ENCODE measurements around the gene C14orf93. TPM values are rescaled to one million over a fixed set of nuclear protein-coding genes. Genes with fewer than 3 reads are reported as not detected.
A peak's percentile ranks its signal among the peaks of the same experiment; 100 is the strongest.

C14orf93 gene
- total and polyA plus RNA-seq, 9 of the 15 experiments (the other 6 are each of a cell fraction or from before 2014, with no cell fraction given), result 2.2 to 22.4 (median 16.1) TPM

DNA sequence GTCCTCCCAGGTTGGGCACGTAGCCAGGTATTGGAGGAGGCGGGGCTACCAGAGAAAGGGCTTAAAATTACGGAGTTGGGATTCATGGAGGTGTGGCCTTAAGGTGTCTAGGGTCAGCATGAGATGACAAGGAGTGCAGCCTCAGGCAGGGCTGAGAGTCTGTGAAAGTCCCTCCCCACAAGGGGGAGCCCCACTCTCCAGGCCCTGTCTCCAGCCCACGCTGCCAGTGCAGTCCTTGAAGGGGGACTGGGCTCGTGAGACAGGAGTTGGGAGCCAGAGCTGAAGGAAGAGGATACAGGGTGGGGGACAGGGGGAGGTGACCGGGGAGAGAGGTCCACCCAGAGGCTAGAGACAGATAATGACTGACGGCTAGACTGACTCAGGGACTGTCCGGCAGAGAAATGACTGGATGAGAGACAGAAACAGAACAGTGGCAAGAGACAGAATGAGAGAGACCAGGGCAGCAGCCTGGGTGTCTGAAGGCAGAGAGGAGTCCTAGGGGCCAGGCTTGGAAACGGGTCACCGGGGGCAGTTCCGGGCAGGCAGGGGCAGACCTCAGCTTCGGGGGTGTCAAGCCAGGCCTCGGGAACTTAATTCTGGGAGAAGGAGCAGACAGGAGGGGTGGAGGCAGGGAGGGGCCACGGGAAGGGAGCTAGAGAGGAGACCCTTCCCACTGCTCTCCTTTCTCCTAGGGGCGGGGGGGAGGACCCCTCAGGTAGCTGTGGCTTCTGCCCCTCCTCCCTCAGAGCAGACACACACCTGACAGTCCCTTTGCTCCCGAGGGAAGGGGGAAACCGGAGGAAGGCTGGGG lies 46.4 kb upstream of the C14orf93 start (continued):
- peak; percentile 23 to 70; a peak in 2 of 4 replicates for TF ChIP-seq HDAC1 (IDR thresholded peaks at IDR 0.05)
- TF ChIP-seq, protein P1, sequence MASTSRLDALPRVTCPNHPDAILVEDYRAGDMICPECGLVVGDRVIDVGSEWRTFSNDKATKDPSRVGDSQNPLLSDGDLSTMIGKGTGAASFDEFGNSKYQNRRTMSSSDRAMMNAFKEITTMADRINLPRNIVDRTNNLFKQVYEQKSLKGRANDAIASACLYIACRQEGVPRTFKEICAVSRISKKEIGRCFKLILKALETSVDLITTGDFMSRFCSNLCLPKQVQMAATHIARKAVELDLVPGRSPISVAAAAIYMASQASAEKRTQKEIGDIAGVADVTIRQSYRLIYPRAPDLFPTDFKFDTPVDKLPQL (IDR thresholded peaks at IDR 0.05; ENCODE audit: extremely low read depth, insufficient read length), result no peak
- no peak for TF ChIP-seq SRSF9 (IDR thresholded peaks at IDR 0.05; ENCODE audit: borderline replicate concordance, low read depth, low read length)
- TF ChIP-seq FOXK2 (conservative IDR thresholded peaks at IDR 0.05 in 1 of 2, IDR thresholded peaks at IDR 0.05 in 1 of 2; ENCODE audit: low read depth in 2 of 2), result no peak
- TF ChIP-seq TRIM24 (IDR thresholded peaks at IDR 0.05), result 0 out of 4 replicates have a peak, but pooled peaks of 1 of the 2 experiments have one; percentile 18
- peak; percentile 75 for TF ChIP-seq SMARCA4 (IDR thresholded peaks at IDR 0.05)
- peak; percentile 63; the same call in 1 of the 2 replicates for TF ChIP-seq MYNN (IDR thresholded peaks at IDR 0.05)
- no peak for TF ChIP-seq MYNN (CRISPR knock-in tag; IDR thresholded peaks at IDR 0.05)
- no peak for TF ChIP-seq MEF2D (tag; conservative IDR thresholded peaks at IDR 0.05; ENCODE audit: low read depth)
- TF ChIP-seq MAZ (CRISPR knock-in tag; conservative IDR thresholded peaks at IDR 0.05 in 1 of 2, IDR thresholded peaks at IDR 0.05 in 1 of 2), result peak; percentile 36 to 77; a peak in 3 of 4 replicates
- no peak for TF ChIP-seq ZFP36 (IDR thresholded peaks at IDR 0.05; ENCODE audit: low read depth, low read length, partially characterized antibody)
- TF ChIP-seq XRCC4 (IDR thresholded peaks at IDR 0.05; ENCODE audit: extremely low read depth, insufficient read depth, insufficient read length), result no peak
- no peak for TF ChIP-seq HMG20B (CRISPR knock-in tag; IDR thresholded peaks at IDR 0.05)
- TF ChIP-seq ZNF778 (CRISPR knock-in tag; IDR thresholded peaks at IDR 0.05), result no peak
- TF ChIP-seq HCFC1 (IDR thresholded peaks at IDR 0.05; ENCODE audit: low read depth, low read length), result peak; percentile 46
- TF ChIP-seq DDX20 (tag; IDR thresholded peaks at IDR 0.05; ENCODE audit: low read depth), result no peak
- TF ChIP-seq, protein P2, sequence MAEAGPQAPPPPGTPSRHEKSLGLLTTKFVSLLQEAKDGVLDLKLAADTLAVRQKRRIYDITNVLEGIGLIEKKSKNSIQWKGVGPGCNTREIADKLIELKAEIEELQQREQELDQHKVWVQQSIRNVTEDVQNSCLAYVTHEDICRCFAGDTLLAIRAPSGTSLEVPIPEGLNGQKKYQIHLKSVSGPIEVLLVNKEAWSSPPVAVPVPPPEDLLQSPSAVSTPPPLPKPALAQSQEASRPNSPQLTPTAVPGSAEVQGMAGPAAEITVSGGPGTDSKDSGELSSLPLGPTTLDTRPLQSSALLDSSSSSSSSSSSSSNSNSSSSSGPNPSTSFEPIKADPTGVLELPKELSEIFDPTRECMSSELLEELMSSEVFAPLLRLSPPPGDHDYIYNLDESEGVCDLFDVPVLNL (CRISPR knock-in tag; IDR thresholded peaks at IDR 0.05; ENCODE audit: low read depth), result no peak
- TF ChIP-seq ZNF239 (CRISPR knock-in tag; IDR thresholded peaks at IDR 0.05), result no peak
- TF ChIP-seq MCM5 (IDR thresholded peaks at IDR 0.05; ENCODE audit: low read depth), result no peak
- TF ChIP-seq MTA2 (IDR thresholded peaks at IDR 0.05; ENCODE audit: low read depth), result no peak
- TF ChIP-seq, protein P3, sequence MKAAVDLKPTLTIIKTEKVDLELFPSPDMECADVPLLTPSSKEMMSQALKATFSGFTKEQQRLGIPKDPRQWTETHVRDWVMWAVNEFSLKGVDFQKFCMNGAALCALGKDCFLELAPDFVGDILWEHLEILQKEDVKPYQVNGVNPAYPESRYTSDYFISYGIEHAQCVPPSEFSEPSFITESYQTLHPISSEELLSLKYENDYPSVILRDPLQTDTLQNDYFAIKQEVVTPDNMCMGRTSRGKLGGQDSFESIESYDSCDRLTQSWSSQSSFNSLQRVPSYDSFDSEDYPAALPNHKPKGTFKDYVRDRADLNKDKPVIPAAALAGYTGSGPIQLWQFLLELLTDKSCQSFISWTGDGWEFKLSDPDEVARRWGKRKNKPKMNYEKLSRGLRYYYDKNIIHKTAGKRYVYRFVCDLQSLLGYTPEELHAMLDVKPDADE (conservative IDR thresholded peaks at IDR 0.05; ENCODE audit: control insufficient read depth, low read depth, low read length), result no peak
- TF ChIP-seq, protein P4, sequence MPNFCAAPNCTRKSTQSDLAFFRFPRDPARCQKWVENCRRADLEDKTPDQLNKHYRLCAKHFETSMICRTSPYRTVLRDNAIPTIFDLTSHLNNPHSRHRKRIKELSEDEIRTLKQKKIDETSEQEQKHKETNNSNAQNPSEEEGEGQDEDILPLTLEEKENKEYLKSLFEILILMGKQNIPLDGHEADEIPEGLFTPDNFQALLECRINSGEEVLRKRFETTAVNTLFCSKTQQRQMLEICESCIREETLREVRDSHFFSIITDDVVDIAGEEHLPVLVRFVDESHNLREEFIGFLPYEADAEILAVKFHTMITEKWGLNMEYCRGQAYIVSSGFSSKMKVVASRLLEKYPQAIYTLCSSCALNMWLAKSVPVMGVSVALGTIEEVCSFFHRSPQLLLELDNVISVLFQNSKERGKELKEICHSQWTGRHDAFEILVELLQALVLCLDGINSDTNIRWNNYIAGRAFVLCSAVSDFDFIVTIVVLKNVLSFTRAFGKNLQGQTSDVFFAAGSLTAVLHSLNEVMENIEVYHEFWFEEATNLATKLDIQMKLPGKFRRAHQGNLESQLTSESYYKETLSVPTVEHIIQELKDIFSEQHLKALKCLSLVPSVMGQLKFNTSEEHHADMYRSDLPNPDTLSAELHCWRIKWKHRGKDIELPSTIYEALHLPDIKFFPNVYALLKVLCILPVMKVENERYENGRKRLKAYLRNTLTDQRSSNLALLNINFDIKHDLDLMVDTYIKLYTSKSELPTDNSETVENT (CRISPR knock-in tag; IDR thresholded peaks at IDR 0.05), result no peak
